ENCODE measurements around the gene ALDH3B1. TPM values are rescaled to one million over a fixed set of nuclear protein-coding genes. Genes with fewer than 3 reads are reported as not detected.
"Not testable (repeated sequence)": the region's sequence is repeated elsewhere in the genome, so short reads cannot be mapped to it uniquely, and the experiment has no call there.

The ALDH3B1 gene
- total and polyA plus RNA-seq, 2 donors (not counting 3 experiments of a cell fraction or from before 2014, with no cell fraction given) = 0.13 to 1.0 TPM

- H3K4me3 ChIP-seq (replicated peaks in 1 of 3; ENCODE audit: insufficient read depth in 1 of 3, low read depth in 1 of 3, low read length in 3 of 3); H3K36me3 ChIP-seq (ENCODE audit: control insufficient read depth in 2 of 2, extremely low read depth in 1 of 2, insufficient read depth in 2 of 2, low read length in 2 of 2); H3K4me1 ChIP-seq (ENCODE audit: control insufficient read depth, extremely low read depth, insufficient read depth, low read length); H2AFZ ChIP-seq (ENCODE audit: low read depth, low read length); intact Hi-C loops (cut with micrococcal nuclease); H3K9ac ChIP-seq (replicated peaks; ENCODE audit: extremely low read depth, insufficient read depth, low read length); H3K4me2 ChIP-seq (ENCODE audit: insufficient read depth, low read length); H4K20me1 ChIP-seq (replicated peaks; ENCODE audit: control insufficient read depth, extremely low read depth, insufficient read depth, low read length); H3K79me2 ChIP-seq (ENCODE audit: control insufficient read depth, insufficient read depth, low read length); H3K27me3 ChIP-seq (ENCODE audit: control insufficient read depth in 2 of 2, insufficient read depth in 2 of 2, low read length in 2 of 2); dilution Hi-C loops (cut with MboI; ENCODE audit: extremely low pct_ligation_motif_present, low sequenced_read_pairs); FAIRE-seq; DNase-seq (ENCODE audit: low read depth, low spot score); H3K9me3 ChIP-seq (replicated peaks; ENCODE audit: control insufficient read depth, insufficient read depth, low read length); BruUV-seq (replicated peaks); H3K27ac ChIP-seq (ENCODE audit: insufficient read depth, low read depth, low read length); POLR2A ChIA-PET; H3K9me1 ChIP-seq (replicated peaks; ENCODE audit: control insufficient read depth, extremely low read depth, insufficient read depth, low read length): not testable (repeated sequence)
- CTCF ChIA-PET = interaction anchor here (0.6 kb wide), 1 partner anchor 411 kb away, joined by 3 read pairs; no protein-coding TSS in a partner anchor
Observed at GRCh38 chr11:67964746-67965145, 45.4 kb upstream of the ALDH3B1 start.

- dilution Hi-C loops (cut with MboI; ENCODE audit: extremely low pct_ligation_motif_present, low sequenced_read_pairs); H3K9me3 ChIP-seq (replicated peaks; ENCODE audit: control insufficient read depth, insufficient read depth, low read length); POLR2A ChIA-PET; DNase-seq (ENCODE audit: low read depth, low spot score); H3K9me1 ChIP-seq (replicated peaks; ENCODE audit: control insufficient read depth, extremely low read depth, insufficient read depth, low read length); intact Hi-C loops (cut with micrococcal nuclease); H3K9ac ChIP-seq (replicated peaks; ENCODE audit: extremely low read depth, insufficient read depth, low read length); H3K79me2 ChIP-seq (ENCODE audit: control insufficient read depth, insufficient read depth, low read length); H3K27me3 ChIP-seq (ENCODE audit: control insufficient read depth in 2 of 2, insufficient read depth in 2 of 2, low read length in 2 of 2); H3K4me1 ChIP-seq (ENCODE audit: control insufficient read depth, extremely low read depth, insufficient read depth, low read length); H3K36me3 ChIP-seq (ENCODE audit: control insufficient read depth in 2 of 2, extremely low read depth in 1 of 2, insufficient read depth in 2 of 2, low read length in 2 of 2); H3K27ac ChIP-seq (ENCODE audit: insufficient read depth, low read depth, low read length); H2AFZ ChIP-seq (ENCODE audit: low read depth, low read length); BruUV-seq (replicated peaks); H3K4me3 ChIP-seq (replicated peaks in 1 of 3; ENCODE audit: insufficient read depth in 1 of 3, low read depth in 1 of 3, low read length in 3 of 3); H4K20me1 ChIP-seq (replicated peaks; ENCODE audit: control insufficient read depth, extremely low read depth, insufficient read depth, low read length); FAIRE-seq; H3K4me2 ChIP-seq (ENCODE audit: insufficient read depth, low read length): not testable (repeated sequence)
- CTCF ChIA-PET = interaction anchor here (1.2 kb wide), 1 partner anchor 10 kb away, joined by 3 read pairs; no protein-coding TSS in a partner anchor
Observed at GRCh38 chr11:67965830-67966348, 44.2 kb upstream of the ALDH3B1 start.

- FAIRE-seq; H2AFZ ChIP-seq (ENCODE audit: low read depth, low read length); H3K9me3 ChIP-seq (replicated peaks; ENCODE audit: control insufficient read depth, insufficient read depth, low read length); H3K9me1 ChIP-seq (replicated peaks; ENCODE audit: control insufficient read depth, extremely low read depth, insufficient read depth, low read length); H3K27ac ChIP-seq (ENCODE audit: insufficient read depth, low read depth, low read length); BruUV-seq (replicated peaks); dilution Hi-C loops (cut with MboI; ENCODE audit: extremely low pct_ligation_motif_present, low sequenced_read_pairs); POLR2A ChIA-PET; DNase-seq (ENCODE audit: low read depth, low spot score); H3K4me1 ChIP-seq (ENCODE audit: control insufficient read depth, extremely low read depth, insufficient read depth, low read length); H3K36me3 ChIP-seq (ENCODE audit: control insufficient read depth in 2 of 2, extremely low read depth in 1 of 2, insufficient read depth in 2 of 2, low read length in 2 of 2); H3K27me3 ChIP-seq (ENCODE audit: control insufficient read depth in 2 of 2, insufficient read depth in 2 of 2, low read length in 2 of 2); H3K79me2 ChIP-seq (ENCODE audit: control insufficient read depth, insufficient read depth, low read length); H4K20me1 ChIP-seq (replicated peaks; ENCODE audit: control insufficient read depth, extremely low read depth, insufficient read depth, low read length); H3K4me3 ChIP-seq (replicated peaks in 1 of 3; ENCODE audit: insufficient read depth in 1 of 3, low read depth in 1 of 3, low read length in 3 of 3); H3K4me2 ChIP-seq (ENCODE audit: insufficient read depth, low read length); CTCF ChIA-PET; intact Hi-C loops (cut with micrococcal nuclease); H3K9ac ChIP-seq (replicated peaks; ENCODE audit: extremely low read depth, insufficient read depth, low read length): not testable (repeated sequence)
Observed at GRCh38 chr11:67974746-67975145, 35.4 kb upstream of the ALDH3B1 start.

- H3K27ac ChIP-seq (ENCODE audit: insufficient read depth, low read depth, low read length); H3K27me3 ChIP-seq (ENCODE audit: control insufficient read depth in 2 of 2, insufficient read depth in 2 of 2, low read length in 2 of 2); H3K9me1 ChIP-seq (replicated peaks; ENCODE audit: control insufficient read depth, extremely low read depth, insufficient read depth, low read length); H4K20me1 ChIP-seq (replicated peaks; ENCODE audit: control insufficient read depth, extremely low read depth, insufficient read depth, low read length); DNase-seq (ENCODE audit: low read depth, low spot score); H3K9me3 ChIP-seq (replicated peaks; ENCODE audit: control insufficient read depth, insufficient read depth, low read length); FAIRE-seq; H3K4me2 ChIP-seq (ENCODE audit: insufficient read depth, low read length); CTCF ChIA-PET; intact Hi-C loops (cut with micrococcal nuclease); H3K4me1 ChIP-seq (ENCODE audit: control insufficient read depth, extremely low read depth, insufficient read depth, low read length); H2AFZ ChIP-seq (ENCODE audit: low read depth, low read length); H3K79me2 ChIP-seq (ENCODE audit: control insufficient read depth, insufficient read depth, low read length); H3K9ac ChIP-seq (replicated peaks; ENCODE audit: extremely low read depth, insufficient read depth, low read length); H3K4me3 ChIP-seq (replicated peaks in 1 of 3; ENCODE audit: insufficient read depth in 1 of 3, low read depth in 1 of 3, low read length in 3 of 3); H3K36me3 ChIP-seq (ENCODE audit: control insufficient read depth in 2 of 2, extremely low read depth in 1 of 2, insufficient read depth in 2 of 2, low read length in 2 of 2); BruUV-seq (replicated peaks); dilution Hi-C loops (cut with MboI; ENCODE audit: extremely low pct_ligation_motif_present, low sequenced_read_pairs); POLR2A ChIA-PET: not testable (repeated sequence)
Observed at GRCh38 chr11:67978766-67979418, 31.2 kb upstream of the ALDH3B1 start.

All from endothelial cell of umbilical vein (primary cell).